IPS-15b (cell line): ENCODE data around the gene ZBED4.
A peak's percentile ranks its signal among the peaks of the same experiment; 100 is the strongest.

Source experiments
- H3K27me3 ChIP-seq: one replicate; pipeline ENCODE4 v1.6.1; 2013; ENCODE audit warnings: low read length; ENCODE audit not compliant: control insufficient read depth, insufficient read depth
- H3K36me3 ChIP-seq: one replicate; pipeline ENCODE4 v1.6.1; 2013; ENCODE audit warnings: low read length; ENCODE audit not compliant: control insufficient read depth, insufficient read depth
- H3K4me1 ChIP-seq: one replicate; pipeline ENCODE4 v1.6.1; 2013; ENCODE audit warnings: mild to moderate bottlenecking, low read length; ENCODE audit not compliant: control insufficient read depth, insufficient read depth
- H3K4me3 ChIP-seq: one replicate; pipeline ENCODE4 v1.5.1; 2013; ENCODE audit warnings: low read depth, low read length
- H3K9ac ChIP-seq: one replicate; pipeline ENCODE4 v1.6.1; 2013; ENCODE audit warnings: low read depth, mild to moderate bottlenecking, low read length
- H3K9me3 ChIP-seq: one replicate; pipeline ENCODE4 v1.6.1; 2013; ENCODE audit warnings: mild to moderate bottlenecking, low read length; ENCODE audit not compliant: control insufficient read depth, insufficient read depth

Gene ZBED4

DNA sequence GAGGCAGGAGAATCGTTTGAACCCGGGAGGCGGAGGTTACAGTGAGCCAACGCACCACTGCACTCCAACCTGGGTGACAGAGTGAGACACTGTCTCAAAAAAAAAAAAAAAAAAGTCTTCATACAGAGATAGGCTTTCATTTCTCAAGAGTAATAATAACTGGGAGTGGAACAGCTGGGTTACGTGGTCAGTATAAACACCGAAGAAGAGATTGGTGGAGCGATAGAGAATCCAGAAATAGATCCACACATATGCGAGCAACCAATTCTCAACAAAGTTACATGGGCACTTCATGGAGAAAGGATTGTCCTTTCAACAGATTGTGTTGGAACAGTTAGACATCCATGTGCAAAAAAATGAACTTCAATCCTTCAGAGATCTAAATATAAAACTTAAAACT, 24.6 kb downstream of the ZBED4 start:
- Histone ChIP-seq H3K9ac (no peak overlapping the region), H3K9me3 (no peaks in the 10 kb centered on the region), H3K4me1 (no peaks in the 10 kb centered on the region), H3K4me3 (no peak overlapping the region), H3K36me3 (no peaks in the 10 kb centered on the region), H3K27me3 (no peaks in the 10 kb centered on the region)

- H3K4me3 ChIP-seq: no peak overlapping the region
- H3K4me1 ChIP-seq: no peaks in the 10 kb centered on the region
- peak overlapping the region; percentile 24 for H3K9ac ChIP-seq
- H3K36me3 ChIP-seq: peaks cover 8% of the 10 kb centered on the region
- H3K27me3 ChIP-seq: no peaks in the 10 kb centered on the region
- H3K9me3 ChIP-seq: no peaks in the 10 kb centered on the region
These were observed 26.2 kb downstream of the ZBED4 start for GRCh38 chr22:49879871-49880270.

DNA sequence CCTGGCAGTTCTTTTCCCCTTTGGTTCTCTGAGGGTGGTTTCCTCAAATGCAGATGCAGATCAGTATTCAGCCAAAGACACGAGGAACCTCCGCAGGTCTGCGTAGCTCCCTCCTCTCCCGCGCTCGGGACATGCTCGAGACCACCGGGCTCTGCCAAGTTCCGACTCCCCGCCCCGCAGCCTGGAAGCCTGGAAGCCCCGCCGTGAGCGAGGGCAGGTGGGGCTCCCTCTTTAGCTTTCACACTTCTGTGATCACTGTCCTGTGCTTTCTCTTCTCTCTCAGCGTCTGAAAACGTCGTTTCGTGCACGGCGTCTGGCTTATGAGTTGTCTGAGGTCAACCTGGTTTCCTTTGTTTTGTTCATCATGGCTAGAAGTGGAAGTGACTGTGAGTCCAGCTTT, 26.6 kb downstream of the ZBED4 start:
- Histone ChIP-seq H3K4me3 (no peak overlapping the region), H3K36me3 (peaks cover 8% of the 10 kb centered on the region), H3K9ac (peak overlapping the region; percentile 24)

DNA sequence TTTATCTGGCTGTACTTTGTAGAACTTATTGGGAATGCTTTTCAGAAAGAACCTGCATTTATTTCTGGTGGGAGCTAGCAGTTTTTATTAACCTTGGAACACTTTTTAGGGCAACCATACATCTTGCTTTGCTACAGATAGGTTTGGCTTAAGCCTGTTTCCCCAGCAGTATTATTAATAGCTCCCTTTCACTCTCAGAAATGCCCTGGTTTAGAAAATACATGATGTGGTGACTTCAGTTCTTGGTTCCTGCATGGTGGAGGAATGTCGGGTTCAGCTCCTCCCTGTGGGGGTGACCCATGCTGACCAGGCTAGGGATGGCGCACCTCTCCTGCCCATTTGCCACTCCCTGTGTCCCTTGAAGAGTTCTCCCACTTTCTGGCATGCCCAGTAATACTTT, 28.2 kb downstream of the ZBED4 start:
- Histone ChIP-seq H3K9me3 (no peaks in the 10 kb centered on the region), H3K27me3 (no peaks in the 10 kb centered on the region), H3K9ac (no peak overlapping the region), H3K36me3 (peaks cover 22% of the 10 kb centered on the region), H3K4me1 (no peaks in the 10 kb centered on the region), H3K4me3 (no peak overlapping the region)

More for the DNA sequence above, 26.6 kb downstream of the ZBED4 start:
- Histone ChIP-seq H3K27me3 (no peaks in the 10 kb centered on the region), H3K4me1 (no peaks in the 10 kb centered on the region), H3K9me3 (no peaks in the 10 kb centered on the region)

DNA sequence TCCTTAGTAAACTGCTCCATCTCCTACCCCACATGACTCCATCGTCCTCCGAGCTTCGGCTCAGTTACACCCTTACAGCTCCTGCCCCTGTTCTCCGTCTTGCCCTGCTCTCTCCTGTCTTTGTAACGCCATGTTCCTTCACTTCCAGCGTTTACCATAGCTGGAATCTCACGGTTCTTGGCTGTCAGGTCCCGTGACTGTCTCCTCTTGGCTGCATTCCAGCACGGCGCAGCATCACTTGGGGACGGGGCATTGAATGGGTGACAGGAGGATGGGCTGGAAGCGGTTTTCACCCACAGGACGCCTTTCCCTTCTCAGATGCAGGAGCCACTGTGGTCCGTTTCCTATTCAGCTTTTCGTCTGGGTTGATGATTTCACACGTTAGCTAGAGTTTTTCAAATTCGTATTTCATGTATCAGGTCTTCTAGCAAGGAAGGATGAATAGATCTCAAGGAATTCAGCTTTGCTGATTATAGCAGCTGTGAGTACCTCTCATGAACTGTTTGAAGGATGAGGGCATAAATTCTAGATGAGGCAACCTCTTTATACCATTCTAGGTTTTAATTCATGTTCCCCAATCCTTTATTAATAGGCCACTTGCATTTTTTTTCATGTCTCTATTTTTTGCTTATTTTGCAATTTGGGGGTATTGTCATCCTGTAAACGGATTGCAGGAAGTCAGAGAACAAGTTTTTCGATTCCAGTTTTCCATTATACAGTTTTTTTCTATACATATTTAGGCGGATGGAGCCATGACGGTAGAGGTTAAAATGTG, 29.1 kb downstream of the ZBED4 start:
- no peak overlapping the region for H3K9ac ChIP-seq
- no peaks in the 10 kb centered on the region for H3K4me1 ChIP-seq
- H3K9me3 ChIP-seq: no peaks in the 10 kb centered on the region
- H3K36me3 ChIP-seq: peaks cover 24% of the 10 kb centered on the region
- H3K27me3 ChIP-seq: no peaks in the 10 kb centered on the region
- no peak overlapping the region for H3K4me3 ChIP-seq

DNA sequence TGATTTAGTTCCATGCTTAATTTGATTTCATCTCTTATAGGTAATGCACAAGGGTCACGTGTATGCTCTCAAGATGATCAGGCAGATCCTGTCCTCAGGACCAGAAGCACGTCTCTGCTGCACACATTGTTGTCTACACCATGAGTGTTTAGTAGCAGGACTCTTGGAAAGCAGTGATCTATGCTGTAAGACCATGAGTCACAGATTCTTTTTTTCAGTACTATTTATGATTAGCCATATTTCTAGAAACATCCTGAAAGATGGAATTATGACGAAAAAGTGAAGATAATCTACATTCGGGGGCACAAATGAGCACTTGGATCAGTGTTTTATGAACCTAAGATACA, 29.6 kb downstream of the ZBED4 start:
- no peaks in the 10 kb centered on the region for H3K4me1 ChIP-seq
- no peaks in the 10 kb centered on the region for H3K27me3 ChIP-seq
- H3K4me3 ChIP-seq: no peak overlapping the region
- H3K9ac ChIP-seq: no peak overlapping the region
- H3K9me3 ChIP-seq: no peaks in the 10 kb centered on the region
- peaks cover 24% of the 10 kb centered on the region for H3K36me3 ChIP-seq

DNA sequence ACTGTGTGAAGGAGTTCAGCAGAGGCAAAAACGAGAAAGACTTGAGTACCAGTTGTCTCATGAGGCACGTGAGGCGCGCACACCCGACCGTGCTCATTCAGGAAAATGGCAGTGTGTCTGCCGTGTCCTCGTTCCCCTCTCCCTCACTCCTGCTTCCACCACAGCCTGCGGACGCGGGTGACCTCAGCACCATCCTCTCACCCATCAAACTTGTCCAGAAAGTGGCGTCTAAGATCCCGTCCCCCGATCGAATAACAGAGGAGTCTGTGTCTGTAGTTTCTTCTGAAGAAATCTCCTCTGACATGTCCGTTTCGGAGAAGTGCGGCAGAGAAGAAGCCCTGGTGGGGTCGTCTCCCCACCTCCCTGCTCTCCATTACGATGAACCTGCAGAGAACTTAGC, 30.4 kb downstream of the ZBED4 start:
- peaks cover 24% of the 10 kb centered on the region for H3K36me3 ChIP-seq
- H3K4me1 ChIP-seq: no peaks in the 10 kb centered on the region
- no peaks in the 10 kb centered on the region for H3K9me3 ChIP-seq
- no peaks in the 10 kb centered on the region for H3K27me3 ChIP-seq
- H3K4me3 ChIP-seq: no peak overlapping the region
- no peak overlapping the region for H3K9ac ChIP-seq

DNA sequence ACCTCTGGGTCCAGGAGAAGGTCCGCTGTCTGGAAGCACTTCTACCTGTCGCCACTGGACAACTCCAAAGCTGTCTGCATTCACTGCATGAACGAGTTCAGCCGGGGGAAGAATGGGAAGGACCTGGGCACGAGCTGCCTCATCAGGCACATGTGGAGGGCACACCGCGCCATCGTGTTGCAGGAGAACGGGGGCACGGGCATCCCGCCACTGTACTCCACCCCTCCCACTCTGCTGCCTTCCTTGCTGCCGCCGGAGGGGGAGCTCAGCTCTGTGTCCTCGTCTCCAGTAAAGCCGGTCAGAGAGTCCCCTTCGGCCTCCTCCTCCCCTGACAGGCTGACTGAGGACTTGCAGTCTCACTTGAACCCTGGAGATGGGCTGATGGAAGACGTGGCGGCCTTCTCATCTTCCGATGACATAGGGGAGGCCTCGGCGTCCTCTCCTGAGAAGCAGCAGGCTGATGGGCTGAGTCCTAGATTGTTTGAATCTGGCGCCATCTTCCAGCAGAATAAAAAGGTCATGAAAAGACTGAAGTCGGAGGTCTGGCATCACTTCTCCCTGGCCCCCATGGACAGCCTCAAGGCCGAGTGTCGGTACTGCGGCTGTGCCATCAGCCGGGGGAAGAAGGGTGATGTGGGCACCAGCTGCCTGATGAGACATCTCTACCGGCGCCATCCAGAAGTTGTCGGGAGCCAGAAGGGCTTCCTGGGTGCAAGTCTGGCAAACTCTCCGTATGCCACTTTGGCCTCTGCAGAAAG, 31.0 kb downstream of the ZBED4 start:
- Histone ChIP-seq H3K4me3 (no peak overlapping the region), H3K9me3 (no peaks in the 10 kb centered on the region), H3K4me1 (no peaks in the 10 kb centered on the region), H3K36me3 (peaks cover 30% of the 10 kb centered on the region), H3K9ac (no peak overlapping the region), H3K27me3 (no peaks in the 10 kb centered on the region)

DNA sequence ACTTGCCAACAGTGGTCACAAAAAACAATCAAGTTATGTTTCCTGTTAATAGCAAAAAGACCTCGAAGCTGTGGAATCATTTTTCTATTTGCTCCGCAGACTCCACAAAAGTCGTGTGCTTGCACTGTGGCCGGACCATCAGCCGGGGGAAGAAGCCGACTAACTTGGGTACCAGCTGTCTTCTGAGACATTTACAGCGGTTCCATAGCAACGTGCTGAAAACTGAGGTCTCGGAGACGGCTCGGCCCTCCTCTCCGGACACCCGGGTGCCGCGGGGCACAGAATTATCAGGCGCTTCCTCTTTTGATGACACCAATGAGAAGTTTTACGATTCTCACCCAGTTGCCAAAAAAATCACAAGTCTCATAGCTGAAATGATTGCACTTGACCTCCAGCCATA, 31.6 kb downstream of the ZBED4 start:
- no peaks in the 10 kb centered on the region for H3K4me1 ChIP-seq
- H3K36me3 ChIP-seq: peaks cover 30% of the 10 kb centered on the region
- H3K9me3 ChIP-seq: no peaks in the 10 kb centered on the region

GRCh38 chr22:49885881-49886280, 32.2 kb downstream of the ZBED4 start:
- Histone ChIP-seq H3K27me3 (no peaks in the 10 kb centered on the region), H3K9ac (no peak overlapping the region), H3K4me3 (no peak overlapping the region), H3K9me3 (no peaks in the 10 kb centered on the region), H3K36me3 (peaks cover 30% of the 10 kb centered on the region), H3K4me1 (no peaks in the 10 kb centered on the region)

More for the DNA sequence above, 31.6 kb downstream of the ZBED4 start:
- Histone ChIP-seq H3K4me3 (no peak overlapping the region), H3K27me3 (no peaks in the 10 kb centered on the region), H3K9ac (no peak overlapping the region)

DNA sequence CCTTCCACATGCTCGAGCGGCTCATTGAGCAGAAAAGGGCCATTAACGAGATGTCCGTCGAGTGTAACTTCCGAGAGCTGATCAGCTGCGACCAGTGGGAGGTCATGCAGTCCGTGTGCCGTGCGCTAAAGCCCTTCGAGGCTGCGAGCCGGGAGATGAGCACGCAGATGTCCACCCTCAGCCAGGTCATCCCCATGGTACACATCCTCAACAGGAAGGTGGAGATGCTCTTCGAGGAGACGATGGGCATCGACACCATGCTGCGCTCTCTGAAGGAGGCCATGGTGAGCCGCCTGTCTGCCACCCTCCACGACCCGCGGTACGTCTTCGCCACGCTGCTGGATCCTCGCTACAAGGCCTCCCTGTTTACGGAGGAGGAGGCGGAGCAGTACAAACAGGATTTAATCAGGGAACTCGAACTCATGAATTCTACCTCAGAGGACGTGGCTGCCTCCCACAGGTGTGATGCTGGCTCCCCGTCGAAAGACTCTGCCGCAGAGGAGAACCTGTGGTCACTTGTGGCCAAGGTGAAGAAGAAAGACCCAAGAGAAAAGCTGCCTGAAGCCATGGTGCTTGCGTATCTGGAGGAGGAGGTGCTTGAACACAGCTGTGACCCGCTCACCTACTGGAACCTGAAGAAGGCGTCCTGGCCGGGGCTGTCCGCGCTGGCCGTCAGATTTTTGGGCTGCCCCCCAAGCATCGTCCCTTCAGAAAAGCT, 32.9 kb downstream of the ZBED4 start:
- peaks cover 30% of the 10 kb centered on the region for H3K36me3 ChIP-seq
- H3K9ac ChIP-seq: no peak overlapping the region
- H3K4me3 ChIP-seq: no peak overlapping the region
- H3K4me1 ChIP-seq: no peaks in the 10 kb centered on the region
- H3K27me3 ChIP-seq: no peaks in the 10 kb centered on the region
- no peaks in the 10 kb centered on the region for H3K9me3 ChIP-seq
